Stimulated activated CD4-positive, alpha-beta T cell treated with anti-CD3 and anti-CD28 coated beads, TNF-alpha, amount 100 ng/mL, for 24 hours (primary cell): ENCODE measurements around the gene ZFP36L1.
A peak's percentile ranks its signal among the peaks of the same experiment; 100 is the strongest.

Source experiments
- DNase-seq, 3 experiments: peaks; one replicate each; pipeline ENCODE4 v3.0.0-alpha.2; 2020; ENCODE audit warnings: low read depth in 3 of 3

Gene ZFP36L1

DNA sequence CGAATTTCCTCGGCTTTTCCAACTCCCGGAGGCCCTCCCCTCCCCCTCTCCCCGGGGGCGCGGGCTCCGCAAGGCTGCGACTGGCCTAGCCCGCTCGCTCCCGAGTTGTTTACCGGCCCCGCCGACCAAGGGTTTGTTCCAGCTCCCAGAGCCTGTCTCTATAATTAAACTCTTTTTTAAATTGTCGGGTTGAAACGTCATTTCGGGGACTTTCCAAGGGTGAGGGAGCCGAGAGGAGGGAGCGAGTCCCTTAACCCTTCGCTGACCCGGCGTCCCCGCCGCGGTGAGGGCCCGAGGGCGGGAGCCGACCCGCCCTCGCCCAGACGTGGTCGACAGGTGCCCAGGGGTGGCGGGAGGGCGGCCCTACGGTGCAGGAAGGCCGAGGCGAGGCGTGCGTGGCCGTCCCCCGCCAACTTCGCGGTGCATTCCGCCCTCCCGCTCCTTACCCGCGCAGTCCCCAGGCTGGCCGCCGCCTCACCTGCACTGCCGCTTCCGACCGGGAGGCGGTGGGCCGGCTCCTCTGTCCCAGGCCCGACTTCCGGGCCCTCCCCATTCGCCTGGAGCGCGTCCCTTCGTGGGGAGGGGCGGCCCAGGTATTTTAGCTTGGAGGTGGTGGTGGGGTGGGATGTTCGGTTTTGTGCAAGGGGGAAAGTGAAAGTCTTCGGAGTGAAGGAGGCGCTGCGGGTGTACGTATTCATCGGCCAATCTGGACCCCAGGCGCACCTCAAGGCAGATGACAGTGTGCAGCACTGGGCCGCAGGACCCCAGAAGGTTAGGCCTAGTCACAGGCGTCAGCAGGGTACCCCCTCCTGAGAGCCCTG is 2.9 kb upstream of the ZFP36L1 start:
- DNase-seq = peak in 2 of 3 experiments; percentile 71 to 80

DNA sequence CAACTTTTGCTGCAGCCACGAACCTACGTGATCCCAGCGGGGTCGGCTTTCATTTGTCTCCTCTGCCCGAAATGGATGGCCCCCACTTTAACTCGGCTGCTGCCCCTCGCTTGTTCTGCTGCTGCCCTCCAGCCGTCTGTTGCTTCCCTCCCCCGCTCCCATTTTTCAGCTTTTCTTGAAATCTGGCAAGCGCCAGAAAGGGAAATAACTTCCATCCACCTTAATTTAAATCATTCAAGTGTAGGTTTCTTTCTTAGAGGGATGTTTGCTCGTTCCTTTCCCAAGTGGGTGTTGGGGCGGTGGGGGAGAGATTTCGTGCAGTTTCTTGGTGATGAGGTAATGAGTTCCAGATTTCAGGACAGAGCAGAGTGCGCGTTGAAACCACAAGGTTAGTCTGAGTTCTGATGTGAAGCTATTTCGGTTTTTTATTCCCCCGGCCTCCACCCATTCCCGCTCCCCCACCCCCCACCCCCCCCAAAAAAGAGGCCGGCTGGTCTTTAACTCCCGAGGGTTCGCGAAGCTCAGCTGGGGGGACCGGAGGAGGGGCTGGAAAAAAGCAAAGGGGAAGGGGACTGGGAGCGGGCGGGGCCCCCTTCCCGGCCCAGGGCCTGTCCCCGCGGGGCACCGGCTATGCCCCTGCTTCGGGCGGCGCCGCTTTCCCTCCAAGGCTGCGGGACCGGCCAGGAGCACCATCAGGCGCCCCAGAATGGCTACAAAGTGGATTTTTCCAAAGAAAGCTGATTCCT is 2.2 kb upstream of the ZFP36L1 start:
- DNase-seq = peak in 1 of 3 experiments; percentile 67

DNA sequence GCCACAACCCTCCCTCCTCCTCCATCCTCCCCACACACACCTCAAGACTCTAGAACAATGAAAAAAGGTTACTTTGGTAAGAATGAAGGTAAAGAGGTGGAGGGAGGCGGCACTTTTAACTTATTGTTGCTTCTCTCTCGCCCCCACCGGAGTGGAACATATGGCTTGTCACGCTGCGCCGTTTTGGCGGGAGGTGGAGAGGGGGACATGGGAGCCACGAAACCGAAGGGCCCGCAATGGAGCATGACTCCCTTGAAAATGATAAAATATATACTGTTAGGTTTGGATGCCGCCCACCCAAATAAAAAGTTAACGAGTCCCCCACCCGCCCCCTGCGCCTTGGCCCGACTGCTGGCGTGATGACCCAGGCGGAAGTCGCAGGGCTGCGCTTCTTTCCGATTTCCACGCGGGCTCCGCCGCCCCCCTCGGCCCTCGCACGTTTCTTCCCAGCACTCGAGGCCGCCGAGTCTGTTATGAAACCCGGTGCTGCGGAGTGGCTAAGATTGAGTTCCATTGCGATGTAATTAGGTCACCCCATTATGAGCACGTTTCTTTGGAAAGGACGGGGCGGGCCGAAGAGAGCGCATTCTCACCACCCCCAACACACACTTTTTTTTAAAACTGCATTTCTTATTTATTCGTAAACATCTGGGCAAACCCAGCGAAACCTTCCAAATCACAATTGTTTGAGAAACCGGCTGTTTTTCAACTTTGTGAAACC is 1.4 kb upstream of the ZFP36L1 start:
- DNase-seq = peak in 2 of 3 experiments; percentile 70 to 86

DNA sequence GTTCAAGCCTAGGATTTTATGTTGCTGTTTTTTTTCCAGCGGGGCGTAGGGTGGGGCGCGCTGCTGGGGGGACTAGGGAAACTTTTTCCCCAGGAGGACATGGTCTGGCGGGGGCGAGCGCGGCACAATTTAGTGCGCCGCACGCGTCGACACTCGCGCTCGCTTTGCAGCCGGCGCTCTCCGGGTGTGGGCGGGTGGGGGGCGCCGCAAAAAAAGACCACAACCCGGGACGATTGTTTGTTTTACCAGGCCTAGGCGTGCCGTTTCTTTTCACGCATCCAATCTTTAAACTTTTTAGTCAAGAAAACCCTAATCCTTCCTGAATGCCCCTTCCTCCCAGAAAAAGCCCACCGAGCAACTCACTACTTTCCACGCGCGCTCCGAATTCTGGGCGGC is 865 bp upstream of the ZFP36L1 start:
- no peak for DNase-seq

DNA sequence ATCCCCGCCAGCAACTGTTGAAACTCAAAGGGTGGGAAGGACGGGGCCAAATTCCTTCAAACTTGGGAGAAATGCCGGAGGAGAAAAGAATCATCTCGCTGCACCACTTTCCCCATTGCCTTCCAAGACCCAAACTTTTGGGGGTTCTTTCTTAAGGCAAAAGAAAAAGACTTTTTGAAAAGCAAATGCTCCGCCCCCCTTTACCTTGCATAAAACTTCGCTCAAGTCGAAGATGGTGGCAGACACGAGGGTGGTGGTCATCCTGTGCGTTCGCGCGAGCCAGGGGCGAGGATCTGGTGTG is 239 bp downstream of the ZFP36L1 start:
- no peak for DNase-seq

DNA sequence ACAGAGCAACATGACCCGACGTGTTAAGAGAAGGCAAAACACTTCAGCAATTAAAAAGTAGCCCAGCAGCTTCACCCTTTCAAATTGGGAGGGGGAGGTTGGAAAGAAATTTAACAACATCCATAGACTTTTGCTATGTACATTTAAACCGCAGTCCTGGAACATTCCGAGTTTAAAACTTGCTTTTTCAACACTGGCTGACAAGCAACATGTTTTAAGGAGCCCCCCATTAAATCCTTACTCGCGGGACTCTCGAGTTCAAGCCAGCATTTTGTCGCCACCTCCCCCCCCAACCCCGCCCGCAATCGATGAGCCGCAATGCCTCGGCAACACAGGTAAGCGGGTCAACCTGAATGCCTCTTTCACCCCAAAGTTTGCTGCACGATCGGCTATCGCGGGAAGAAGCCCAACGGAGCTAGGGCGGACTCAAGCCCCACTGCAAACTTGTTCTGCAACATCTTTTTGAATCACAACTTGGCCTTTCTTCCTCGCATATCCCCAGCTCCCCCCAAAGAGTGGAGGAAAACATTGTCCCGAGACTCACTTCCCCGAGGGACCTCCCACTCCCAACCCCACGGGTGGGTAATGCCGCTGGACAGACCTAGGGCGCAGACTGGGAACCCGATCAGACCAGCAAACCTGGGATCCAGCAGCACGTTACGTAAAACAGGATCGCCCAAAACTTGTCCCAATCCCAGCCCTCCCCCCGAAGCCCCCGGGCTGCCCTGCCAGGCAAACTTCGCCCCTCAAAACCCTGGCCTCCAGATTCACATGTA is 777 bp downstream of the ZFP36L1 start:
- DNase-seq = no peak

DNA sequence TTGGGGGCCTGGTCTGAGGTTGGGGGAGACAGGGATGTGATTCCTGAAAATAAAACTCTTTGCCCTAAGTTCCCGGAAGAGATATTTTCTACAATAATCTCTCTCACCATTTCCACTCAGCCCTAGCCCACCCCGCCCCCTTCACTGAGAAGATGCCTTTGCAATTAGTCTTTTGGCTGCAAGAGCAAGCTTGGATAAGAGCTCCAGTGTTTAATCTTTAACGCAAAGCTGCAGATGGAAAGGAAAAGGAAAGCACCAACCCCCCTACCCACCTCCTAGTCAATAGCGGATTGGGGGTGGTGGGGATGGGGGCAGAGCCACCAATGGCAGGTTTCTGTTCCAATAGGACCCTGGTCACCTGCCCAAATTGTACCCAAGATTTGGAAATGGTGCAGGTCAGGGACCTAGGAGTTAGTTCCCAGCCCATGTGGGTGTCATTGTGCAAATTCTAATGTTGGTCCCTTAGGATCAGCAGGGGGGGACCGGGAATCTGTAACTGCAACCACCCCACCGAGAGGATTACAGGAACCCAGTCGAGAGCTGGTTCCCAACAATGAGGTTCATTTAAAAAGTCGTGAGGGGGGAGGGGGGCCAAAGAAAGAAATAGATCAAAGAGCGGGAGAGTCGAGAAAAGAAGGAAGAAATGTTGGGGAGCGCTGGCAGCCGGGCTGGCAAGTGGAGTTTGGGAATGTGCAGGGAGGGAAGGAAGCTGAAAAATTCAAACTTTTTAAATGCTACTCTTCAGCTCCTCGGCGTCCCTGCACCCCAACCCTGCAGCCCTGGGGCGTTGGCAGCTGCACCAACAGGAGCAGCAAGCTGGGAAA is 1.6 kb downstream of the ZFP36L1 start:
- no peak for DNase-seq

DNA sequence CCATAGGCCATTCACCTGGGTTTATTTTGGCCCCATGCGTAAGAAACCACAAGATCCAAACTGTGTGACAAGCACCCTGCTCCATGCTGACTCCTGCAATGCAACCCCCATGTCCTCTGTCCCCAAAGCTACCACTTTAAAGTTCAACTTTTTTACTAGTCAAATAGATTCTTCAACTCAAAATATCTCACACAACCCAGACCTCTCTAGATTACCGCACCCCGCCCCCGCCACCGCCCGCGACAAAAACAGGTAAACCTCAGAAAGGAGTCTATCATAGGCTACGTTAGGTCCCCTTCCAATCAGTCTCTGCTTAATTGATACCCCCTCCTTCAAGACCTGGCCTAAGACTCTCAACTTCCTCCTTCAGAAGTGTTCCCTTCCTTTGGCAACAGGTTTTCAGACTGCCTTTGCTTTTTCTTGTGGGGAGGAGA is 2.2 kb downstream of the ZFP36L1 start:
- peak in 1 of 3 experiments; percentile 83 for DNase-seq

DNA sequence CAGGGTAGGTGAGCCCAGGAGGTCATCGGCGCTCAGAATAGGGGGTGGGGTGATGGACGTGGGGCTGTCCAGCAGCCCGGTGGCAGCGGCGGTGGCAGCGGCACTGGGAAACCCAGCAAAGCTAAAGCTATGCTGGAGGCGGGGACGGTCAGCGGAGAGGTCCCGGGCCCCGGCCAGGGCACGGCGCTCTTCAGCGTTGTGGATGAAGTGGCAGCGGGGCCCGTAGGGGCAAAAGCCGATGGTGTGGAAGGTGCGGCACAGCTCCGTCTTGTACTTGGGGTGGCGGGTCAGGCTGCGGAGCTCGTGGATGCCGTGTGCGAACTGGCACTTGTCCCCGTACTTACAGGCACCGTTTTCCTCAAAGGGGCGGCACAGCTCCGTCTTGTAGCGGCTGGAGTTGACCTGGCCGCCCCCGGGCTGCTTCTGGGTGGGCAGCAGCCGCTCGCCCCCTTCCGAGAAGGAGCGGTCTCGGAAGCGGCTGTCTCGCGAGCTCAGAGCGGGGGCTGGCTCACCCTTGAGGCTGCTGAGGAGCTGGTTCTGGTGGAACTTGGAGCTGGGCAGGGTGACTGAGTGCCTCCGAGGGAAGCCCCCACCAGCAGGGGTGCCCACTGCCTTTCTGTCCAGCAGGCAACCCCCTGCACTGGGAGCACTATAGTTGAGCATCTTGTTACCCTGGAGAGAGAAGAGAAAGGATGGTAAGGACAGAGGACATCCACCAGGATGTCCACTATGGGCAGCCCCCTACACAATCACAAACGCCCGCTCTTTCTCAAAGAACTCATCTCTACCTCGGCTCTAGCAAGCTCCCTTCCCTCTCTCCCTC is 2.8 kb downstream of the ZFP36L1 start:
- no peak for DNase-seq

DNA sequence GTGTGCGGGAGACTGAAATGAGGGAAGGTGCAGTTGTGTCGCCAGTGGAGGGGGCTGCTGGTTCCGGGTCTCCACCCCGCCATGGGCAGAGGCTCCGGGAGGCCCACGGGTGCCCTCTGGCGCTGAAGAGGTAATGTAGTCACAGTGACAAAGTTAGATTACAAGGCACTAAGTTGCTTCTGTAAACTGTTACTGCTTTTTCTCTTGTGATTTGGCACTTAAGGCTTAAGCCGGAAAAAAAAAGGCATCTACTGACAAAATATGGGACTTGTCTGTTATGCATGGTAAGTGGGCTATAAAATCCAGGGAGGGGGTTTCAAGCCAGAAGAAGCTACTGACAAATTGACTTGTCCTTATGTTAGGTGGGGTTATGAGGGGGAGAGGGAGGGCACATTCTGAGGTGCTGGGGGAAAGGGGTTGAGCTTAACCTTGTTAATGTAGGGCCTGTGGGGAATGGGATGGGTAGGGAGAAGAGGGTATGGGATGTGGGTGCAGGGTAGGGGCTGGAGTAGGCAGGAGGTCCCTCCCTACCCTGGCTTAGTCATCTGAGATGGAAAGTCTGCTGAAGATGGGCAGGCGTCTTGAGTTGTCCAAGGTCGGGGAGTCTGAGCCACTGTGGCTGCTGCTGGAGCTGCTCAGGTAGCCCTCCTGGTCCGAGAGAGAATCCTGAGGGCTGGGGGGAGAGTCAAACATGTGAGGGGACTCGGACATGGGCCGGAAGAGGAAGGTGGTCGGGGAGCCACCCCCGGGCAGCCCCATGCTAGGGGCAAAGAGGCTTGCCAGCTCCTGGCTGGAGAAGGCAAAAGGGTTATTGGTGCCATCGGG is 3.7 kb downstream of the ZFP36L1 start:
- peak; percentile 73 to 78 (median 75) for DNase-seq

DNA sequence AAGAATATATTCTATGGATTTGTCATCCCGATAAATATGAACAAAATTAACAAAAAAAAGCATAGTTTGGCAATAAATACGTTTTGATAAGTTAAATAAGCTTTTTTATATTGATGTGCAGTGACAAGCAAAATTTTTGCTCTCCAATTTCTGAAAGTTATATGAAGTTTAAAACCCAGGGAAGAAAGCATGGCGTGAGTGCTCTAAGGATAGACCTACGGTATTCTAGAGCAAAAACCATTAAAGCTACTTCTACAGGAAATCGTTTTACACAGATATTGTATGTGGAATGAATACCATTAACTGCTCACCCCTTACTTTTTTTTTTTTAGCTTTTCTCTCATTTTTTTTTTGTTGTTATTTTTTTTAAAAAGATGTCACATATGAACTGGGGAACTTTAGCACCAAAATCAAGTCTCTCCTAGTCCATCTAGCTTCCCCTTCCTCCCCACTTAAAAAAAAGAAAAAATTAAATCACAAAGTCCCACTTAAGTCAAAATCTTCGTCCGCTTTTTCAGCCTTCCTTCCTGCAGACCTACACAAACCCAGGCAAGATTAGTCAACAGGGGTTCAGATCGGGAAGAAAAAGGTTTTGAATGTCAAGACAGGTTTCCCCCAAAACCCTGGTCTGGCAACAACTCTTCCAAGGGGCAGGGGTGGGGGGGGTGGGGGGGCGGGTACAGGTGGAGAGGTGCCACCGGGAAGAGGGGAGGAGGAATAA is 4.4 kb downstream of the ZFP36L1 start:
- no peak for DNase-seq

DNA sequence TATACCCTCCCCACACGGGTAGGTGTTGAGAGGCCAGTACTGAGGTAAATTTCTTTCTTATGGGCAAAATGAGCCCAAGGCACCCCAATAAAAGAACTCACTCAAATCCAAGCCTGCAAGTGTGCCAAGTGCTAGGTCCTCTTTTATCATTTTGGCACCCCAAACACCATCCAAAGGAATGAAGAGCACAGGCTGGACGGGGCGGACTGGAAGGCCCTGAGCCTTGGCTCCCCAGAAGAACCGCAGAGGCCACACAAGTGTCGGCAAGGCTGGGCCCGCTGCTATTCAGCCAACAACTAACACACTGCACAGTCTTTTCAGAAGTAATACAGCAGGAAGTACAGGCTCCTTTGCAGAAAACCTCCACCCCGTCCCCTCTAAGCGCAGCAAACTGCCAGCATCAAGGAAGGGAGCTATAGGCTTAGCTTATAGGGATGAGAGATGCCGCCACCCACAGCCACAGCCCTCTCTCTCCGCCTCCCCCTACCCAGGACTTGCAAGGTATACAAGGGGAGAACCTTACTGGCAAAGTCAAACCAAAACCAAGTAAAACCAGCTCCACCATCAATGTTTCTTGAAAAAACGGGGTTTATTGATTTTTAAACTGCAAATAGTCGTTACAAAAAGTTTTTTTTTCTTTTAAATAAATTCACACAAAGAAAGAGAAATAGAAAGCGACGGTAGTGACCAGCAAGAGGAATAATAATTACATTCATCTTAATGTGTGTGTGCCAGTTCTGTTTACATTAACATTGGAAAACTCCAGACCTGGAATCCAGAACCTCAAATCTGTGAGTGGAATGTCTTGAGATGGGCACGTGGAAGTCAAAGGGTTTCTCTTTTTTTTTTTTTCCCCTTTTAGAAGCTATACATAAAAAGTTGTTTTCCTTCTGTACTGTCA is 5.5 kb downstream of the ZFP36L1 start:
- no peak for DNase-seq

DNA sequence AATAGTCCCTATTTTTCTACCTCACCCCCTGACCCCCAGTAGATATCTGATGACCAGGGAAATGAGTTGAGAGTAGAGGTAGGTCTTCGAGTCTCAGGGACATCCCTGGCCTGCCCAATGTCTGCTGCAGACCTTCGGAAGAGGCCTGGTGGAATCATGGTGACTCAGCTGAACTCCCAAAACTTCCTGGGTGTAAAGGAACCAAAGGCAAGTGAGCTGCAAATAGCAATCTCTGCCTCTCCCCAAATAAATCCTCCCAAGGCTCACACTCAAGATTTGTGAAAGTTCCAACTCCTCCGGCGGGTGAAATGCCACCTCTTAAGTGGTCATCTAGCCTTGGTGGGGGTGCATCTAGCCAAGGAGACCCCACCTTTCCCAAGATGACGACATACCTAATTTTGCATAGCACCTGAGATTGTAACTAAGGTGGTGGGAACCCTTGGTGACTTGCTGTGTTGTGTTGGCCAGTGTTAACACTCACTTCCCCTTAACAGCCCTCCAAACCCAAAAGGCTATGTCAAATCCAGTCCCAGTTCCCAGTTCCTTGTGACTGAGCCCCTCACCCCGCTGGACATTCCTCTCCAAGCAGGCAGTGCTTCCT is 6.3 kb downstream of the ZFP36L1 start:
- DNase-seq = no peak

DNA sequence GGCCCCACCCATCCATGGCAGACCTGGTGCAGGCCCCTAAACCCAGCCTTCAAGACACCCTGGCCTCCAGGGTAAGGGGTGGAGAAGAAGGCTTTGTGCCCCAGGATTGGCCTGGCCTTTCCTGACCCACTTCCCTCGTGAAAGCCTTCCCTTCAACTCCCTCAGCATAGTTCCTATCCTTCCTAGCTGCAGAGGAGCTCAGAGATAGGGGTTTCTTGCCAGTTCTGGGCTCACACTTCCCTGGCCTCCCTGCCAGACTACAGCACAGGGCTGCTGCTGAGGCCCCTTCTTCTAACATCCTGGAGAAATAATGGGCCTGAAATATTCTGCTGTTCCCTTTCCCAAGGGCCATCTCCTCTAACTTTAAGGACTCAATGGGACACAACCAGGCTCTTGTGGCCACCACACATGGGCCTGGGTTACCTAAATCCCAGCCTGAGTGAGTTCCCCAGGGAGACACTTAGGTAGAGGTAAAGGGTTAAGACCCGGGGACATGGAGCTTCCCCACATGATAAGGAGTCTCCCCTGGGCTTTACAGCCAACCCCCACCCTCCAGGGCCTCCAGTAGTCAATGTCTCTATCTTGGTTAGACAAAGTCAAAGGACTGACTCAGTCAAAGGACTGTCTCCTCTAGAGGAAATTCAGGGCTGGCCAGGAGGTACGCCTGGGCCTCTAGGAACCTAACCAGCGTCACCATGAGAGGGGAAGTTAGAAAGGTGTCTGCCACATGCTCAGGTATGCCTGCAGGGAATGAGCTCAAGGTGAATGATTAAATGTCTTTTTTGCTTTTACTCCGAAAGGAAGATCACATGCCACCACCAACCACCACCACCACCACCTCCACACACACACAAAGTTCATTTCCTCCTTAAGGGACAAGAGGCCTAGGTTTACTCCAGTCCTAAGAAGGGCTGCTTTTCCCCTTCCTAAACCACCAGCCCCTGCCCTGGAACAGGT is 7.1 kb downstream of the ZFP36L1 start:
- no peak for DNase-seq

DNA sequence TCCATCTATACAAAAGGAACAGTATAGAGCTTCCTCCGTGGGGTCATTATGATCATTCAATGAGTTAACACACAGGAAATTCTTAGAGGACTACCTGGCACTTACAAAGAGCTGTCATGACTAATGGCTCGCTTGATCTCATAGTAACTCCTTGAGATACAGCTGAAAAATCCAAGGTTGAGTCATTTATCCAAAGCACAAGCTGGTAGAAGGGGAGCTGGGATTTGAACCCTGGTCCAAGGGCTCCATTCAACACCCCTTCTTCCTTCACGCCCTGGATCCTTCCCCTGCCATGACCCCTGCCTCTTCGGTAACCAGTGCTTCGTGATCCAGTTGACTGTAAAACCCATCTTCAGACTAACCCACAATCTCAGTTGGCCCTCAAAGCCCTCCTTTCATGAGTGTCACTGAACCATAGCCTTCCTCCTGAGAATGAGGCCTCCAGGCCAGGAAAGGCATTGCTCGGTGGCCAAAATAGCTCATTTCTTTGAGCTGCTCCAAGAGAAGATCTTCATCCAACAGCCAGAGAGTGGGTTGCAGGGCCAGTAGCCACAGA is 7.8 kb downstream of the ZFP36L1 start:
- no peak for DNase-seq
